ENCODE measurements around the gene RAET1E.

- no peak for TF ChIP-seq POLR2A (IDR thresholded peaks at IDR 0.05; ENCODE audit: low read length)
- no peak for TF ChIP-seq GATA1 (IDR thresholded peaks at IDR 0.05; ENCODE audit: low read depth, low read length)
Measured at GRCh38 chr6:149867876-149868640, 29.9 kb downstream of the RAET1E start.
